ENCODE data around the gene EIF4G3.

GRCh38 chr1:21082073-21082472 is 94.6 kb downstream of the EIF4G3 start:
- no peak for TF ChIP-seq FOXM1 (IDR thresholded peaks at IDR 0.05; ENCODE audit: low read depth)
- TF ChIP-seq CTCF (IDR thresholded peaks at IDR 0.05) = no peak
- TF ChIP-seq USF2 (IDR thresholded peaks at IDR 0.05; ENCODE audit: borderline replicate concordance, low read depth, low read length) = no peak
- peak; percentile 68; the same call in 1 of the 2 replicates for TF ChIP-seq TCF12 (IDR thresholded peaks at IDR 0.05)
